HG02642 (cell line): ENCODE measurements around the gene ESR1.
"Not testable (repeated sequence)": the region's sequence is repeated elsewhere in the genome, so short reads cannot be mapped to it uniquely, and the experiment has no call there.

Source experiments
- ATAC-seq: cut with Tn5 transposase; IDR thresholded peaks from one replicate; pipeline ENCODE4 v1.9.1; 2021; ENCODE audit warnings: mild to moderate bottlenecking; ENCODE audit not compliant: unreplicated experiment, poor library complexity

ESR1 gene

GRCh38 chr6:152034631-152035030 lies 227.1 kb downstream of the ESR1 start:
- no peak for ATAC-seq

- ATAC-seq, result no peak
Measured at GRCh38 chr6:152046118-152046517, 238.6 kb downstream of the ESR1 start.

DNA sequence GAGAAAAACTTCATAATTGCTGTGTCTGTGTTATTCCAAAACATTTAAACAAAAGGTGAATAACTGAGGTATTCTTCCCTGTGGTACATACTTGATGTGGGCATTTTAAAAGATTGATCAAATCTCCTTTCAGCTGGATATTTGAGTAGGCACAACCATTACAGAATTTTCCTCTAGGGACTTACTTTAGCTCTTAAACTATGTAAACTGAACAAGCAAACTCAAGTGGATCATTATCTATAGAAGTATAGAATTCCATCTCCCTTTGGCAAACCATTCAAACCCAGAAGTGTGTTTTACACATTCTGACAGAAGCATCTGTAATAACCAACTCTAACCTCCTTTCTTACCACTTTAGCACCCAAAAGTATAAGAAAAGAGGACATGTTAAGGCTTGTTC lies 241.4 kb downstream of the ESR1 start:
- no peak for ATAC-seq

DNA sequence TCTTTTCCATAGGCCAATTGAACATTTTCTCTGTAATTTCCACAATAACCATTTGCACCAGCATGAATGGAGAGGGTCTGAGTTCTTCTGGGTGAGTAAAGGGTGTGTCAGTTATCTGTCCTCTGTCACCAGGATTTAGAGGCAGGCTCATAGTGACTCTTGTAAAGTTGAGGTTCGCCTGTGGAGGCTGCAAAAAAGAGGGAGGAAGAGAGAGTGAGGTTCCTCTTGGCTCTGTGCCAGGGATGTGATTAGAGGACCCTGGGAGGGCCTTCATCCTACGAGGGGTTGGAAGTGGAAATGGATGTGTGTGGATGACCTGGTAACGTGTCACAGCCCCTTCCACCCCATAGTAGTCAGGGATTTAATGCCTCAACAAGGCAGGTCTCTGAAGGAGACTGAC lies 242.0 kb downstream of the ESR1 start:
- no peak for ATAC-seq

DNA sequence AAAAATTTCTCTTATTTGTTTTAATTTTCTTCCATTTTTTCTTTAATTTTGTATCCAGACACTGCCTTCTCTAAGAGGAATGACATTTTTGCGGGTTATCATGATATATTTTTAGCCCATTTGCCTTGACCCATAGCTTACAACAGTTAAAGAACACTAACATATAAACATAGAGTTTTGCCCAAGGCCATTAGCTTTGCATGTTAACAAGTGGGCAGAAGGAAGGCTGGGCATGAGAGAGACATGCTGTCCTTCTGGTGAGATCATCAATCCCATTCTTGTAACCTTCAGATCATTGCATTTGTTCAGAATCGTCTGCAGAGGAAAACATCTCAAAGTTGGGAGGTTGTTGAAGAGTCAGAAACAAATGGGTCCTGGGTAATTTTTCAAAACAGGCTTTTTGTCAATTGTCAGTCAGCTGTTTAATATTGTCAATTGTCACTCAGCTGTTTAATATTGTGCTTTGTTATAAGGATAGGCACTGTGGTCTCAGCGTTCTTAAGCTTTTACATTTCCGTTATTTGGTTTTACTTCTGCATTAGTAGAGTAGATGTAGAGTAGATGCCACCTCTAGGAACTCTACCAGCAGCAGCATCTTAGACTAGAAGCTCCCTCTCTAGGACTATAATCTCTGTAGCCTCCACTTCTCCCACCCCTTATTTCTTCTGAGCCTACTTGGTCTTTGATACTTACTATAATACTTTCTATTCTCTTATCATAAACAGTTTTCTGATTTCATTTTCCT lies 243.1 kb downstream of the ESR1 start:
- ATAC-seq, result no peak

DNA sequence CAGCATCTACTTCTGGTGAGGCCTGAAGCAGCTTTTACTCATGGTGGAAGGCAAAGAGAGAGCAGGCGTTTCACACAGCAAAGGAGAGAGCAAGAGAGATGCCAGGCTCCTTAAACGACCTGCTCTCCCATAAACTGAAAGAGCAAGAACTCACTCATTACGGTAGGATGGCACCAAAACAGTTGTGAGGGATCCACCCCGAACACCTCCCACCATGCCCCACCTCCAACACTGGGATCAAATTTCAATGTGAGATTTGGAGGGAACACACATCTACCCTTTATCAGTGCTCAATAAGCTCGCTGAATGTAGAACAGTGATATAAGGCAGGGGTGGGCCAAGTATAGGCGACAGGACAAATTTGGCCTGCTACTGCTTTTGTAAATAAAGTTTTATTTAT lies 244.6 kb downstream of the ESR1 start:
- ATAC-seq, result no peak

GRCh38 chr6:152053332-152053731 lies 245.8 kb downstream of the ESR1 start:
- no peak for ATAC-seq

- no peak for ATAC-seq
Measured at GRCh38 chr6:152054441-152054840, 247.0 kb downstream of the ESR1 start.

GRCh38 chr6:152055517-152055916 lies 248.0 kb downstream of the ESR1 start:
- no peak for ATAC-seq

- no peak for ATAC-seq
Measured at GRCh38 chr6:152057832-152058498, 250.5 kb downstream of the ESR1 start.

- ATAC-seq, result no peak
Measured at GRCh38 chr6:152059909-152060308, 252.4 kb downstream of the ESR1 start.

DNA sequence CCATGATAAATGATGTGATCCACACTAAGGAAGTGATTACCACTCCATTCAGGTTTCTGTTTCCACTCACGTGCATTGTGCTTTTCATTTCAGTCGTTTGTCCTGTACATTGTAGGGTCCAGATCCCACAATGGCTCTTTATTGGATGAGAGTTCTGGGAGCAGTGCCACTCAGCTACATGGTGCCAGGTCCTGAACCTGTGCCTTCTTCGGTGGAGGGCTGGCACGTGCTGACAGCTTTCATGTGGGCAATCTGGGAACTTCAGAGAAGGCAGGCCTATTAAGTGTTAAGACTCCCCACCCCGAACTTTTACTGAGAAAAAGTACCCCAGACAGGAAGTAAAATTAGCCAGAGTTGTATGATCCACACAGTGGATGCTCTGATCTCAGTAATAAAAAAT lies 255.0 kb downstream of the ESR1 start:
- ATAC-seq, result no peak

DNA sequence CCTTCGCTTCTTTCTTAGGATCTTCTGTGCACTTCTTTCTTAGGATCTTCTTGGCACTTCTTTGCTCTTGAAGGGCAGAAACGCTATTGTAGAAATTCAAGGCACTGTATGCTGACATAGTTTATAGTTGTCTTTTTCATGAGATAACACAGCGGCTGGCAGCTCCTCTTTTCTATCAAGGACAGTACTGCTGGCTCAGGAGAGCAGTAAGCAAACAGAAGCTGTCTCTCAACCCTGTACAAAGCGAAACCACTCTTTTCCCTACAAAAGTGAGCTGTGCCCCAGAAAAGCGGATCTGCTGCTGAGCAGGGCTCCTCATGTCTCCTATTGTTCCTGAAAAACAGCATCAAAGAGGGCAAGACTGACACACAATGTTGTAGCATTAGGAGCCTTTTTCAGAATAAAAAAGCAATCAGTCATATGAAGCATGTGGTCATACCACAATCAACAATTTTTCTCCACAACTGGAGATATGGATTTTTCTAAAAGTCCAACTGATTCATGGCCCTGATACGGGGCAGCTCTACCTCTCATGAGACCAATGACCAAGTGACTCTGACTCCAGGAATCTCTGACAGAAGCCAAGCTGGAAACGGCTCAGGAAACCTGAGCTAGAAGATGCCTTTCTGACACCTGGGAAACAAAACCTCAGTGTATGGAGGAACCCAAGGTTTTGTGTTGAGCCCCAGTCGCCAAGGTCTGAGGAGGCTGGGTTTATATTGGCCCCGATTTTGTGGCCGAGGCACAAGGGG lies 255.9 kb downstream of the ESR1 start:
- ATAC-seq, result no peak

- ATAC-seq, result no peak
Measured at GRCh38 chr6:152068622-152069261, 261.3 kb downstream of the ESR1 start.

DNA sequence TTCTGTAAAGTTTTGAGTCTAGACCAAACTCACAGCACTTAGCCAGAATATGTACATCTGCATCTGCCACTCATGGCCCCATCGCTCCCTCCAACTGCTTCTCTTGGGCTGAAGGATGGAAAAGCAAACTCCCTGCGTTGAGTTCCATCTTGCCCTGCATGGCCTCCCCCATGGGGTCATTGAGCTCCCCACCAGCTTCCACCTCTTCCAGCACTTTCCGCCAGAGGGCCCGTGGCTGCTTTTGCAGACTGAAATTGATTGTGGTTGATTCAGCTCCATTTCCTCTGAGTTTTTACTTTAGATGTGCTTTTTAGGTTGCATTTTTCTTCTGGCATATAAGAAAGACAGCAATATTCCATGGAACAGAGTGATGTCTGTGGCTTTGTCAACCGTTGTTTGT lies 263.1 kb downstream of the ESR1 start:
- no peak for ATAC-seq

DNA sequence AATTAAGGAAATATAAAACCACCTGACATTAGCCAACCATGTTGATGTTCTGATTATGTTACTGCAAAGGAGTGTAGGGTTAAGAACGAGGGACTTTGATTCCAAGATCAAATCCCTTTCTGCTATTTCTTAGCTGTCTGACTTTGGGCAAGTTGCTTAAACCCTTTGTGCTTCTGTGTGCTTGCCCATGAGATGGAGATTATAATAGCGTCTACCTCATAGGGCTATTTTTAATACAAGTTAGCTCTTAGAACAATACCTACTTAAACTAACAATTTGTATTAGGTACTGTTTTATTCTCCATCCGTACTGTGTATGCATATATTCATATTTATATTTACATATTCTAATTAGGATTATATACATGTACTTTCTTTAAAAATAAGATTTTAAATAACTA lies 263.8 kb downstream of the ESR1 start:
- no peak for ATAC-seq

DNA sequence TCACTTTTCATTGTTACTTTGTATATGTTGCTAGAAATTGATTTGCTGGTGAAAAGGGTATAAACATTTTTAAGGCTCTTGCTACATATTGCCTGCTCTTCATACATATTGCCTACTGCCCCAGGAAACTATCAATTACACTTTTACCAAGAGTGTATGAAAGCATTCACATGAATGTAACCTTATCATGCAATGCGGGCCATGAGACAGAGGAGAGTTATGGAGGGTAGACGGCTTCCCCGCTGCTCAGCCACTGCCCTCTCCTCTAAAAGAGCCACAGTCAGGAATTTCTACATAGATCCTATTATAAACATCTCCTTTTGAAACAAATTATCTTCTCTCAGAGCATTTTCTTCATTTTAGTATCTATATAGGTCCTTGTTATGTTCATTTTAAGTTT lies 264.4 kb downstream of the ESR1 start:
- ATAC-seq, result no peak

- ATAC-seq, result not testable (repeated sequence)
Measured at GRCh38 chr6:152076242-152076641, 268.8 kb downstream of the ESR1 start.

DNA sequence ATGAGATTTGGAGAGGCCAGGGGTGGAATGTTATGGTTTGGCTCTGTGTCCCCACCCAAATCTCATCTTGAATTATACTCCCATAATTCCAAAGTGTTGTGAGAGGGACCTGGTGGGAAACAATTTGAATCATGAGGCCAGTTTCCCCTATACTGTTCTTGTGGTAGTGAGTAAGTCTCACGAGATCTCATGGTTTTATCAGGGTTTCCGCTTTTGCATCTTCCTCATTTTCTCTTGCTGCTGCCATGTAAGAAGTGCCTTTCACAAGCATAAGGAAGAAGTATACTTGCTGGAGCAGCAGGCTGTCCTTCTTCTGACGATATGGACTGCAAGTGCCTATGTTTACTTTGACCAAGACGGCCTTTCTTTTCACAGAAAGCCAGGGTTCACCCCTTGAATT lies 270.5 kb downstream of the ESR1 start:
- ATAC-seq, result no peak

GRCh38 chr6:152078804-152079203 lies 271.3 kb downstream of the ESR1 start:
- no peak for ATAC-seq

DNA sequence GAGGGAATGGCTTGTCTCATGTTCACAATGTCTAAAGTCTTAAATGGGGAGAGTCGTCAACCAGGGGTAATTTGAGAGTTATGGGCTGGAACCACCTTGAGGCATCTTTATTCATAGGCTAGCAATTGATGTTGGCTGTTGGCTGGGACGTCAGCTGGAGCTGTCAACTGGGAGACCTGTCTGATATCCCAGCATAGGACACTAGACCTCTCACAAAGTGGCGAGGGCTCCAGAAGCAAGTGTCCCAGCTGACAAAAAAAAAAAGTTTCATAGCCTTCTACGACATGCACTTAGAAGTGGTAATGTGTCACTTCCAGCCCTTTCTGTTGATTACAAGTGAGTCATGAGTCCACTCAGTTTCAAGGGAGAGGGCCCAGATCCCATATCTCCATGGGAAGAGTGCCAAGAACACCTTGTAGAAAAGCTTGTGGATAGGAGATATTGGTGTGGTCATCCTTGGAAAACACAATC lies 278.0 kb downstream of the ESR1 start:
- no peak for ATAC-seq
